GM18499 (cell line): ENCODE data around the gene DYRK1A.

Source experiments
- ATAC-seq: cut with Tn5 transposase; IDR thresholded peaks from one replicate; pipeline ENCODE4 v1.9.1; 2021; ENCODE audit warnings: moderate number of reproducible peaks; ENCODE audit not compliant: insufficient read depth, unreplicated experiment

The DYRK1A gene

GRCh38 chr21:37364722-37365121 lies 1.9 kb upstream of the DYRK1A start:
- no peak for ATAC-seq

DNA sequence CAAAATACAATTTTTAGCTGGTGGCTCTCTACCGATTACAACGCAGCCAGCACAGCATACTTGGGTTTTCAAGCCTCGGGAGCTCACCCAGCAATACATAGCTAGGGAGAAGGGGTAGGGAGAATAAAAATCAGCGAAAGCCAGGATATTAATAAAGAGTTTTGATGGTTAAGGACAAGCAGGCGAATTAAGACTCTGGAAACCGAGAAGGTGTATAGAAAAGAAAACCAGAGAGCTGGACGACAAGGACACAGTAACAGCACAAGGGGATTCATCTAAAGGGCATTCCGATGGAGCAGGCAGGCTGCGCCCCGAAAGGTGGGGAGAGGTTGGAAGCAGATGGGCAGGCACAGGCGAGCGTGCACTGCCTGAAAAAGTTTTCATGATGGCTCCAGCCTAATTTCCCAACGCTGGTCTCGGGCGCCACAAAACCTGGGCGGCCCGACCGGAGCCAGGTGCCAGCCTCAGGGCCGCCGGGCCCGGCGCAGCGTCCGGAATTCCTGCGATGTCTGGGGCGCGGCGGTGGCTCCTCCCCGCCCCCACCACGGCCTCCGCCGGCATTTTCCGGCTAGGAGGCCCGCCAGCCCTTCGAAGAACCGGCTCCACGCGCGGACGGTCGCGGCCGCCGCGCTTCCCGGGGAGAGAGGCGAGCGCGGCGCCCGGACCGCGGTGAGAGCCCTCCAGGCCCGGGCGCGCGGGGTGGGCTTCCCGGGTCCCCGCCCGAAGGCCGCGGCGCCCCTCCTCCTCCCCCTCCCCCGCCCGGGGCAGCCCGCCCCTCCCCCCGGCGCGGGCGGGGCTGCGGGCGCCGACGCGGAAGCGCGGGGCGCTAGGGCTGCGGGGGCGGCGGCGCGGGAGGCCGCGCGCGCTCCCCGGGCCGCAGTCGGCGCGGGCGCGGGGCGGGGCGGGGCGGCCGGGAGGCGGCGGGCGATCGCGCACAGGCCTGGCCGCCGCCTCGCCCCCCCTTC lies 774 bp upstream of the DYRK1A start:
- ATAC-seq, result no peak

- ATAC-seq, result no peak
These were observed 746 bp downstream of the DYRK1A start for GRCh38 chr21:37367336-37367702.

DNA sequence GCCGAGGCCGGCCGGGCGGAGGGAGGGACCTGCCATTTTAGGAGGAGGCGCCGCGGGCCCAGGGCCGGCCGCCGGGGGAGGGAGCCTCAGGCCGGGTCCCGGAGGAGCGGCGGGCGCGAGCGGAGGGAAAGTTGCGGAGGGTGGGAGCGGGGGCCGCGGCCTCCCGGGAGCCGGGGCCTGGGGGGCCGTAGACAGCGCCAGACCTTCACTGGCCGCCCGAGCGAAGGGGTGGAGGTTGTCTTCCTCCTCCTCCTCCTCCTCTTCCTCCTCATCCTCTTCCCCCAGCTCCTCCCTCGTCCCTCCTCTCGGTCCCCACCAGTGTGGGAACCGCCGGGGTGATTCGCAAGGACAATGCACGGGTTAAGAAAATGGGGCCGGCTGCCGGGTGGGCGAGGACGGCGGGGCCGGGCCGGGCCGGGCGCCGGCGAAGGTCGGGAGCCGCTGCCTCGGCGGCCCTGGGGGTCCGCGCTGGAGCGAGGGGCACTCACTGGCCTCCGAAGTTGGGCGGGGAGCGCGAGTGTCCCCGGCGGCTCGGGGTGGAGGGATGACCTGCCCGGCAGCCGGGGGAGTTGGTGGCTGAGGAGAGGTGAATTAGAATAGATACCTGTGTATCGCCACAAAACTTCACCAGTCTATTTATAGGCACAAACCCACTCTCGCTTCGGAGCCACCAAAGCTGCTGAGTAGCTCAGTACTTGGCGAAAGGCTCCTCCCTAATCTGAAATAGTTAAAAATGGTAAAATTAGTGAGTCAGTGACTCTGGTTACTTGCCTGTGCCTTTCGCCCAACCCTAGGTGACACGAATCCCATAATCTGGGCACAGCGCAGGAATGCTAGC lies 1.3 kb downstream of the DYRK1A start:
- ATAC-seq, result no peak

DNA sequence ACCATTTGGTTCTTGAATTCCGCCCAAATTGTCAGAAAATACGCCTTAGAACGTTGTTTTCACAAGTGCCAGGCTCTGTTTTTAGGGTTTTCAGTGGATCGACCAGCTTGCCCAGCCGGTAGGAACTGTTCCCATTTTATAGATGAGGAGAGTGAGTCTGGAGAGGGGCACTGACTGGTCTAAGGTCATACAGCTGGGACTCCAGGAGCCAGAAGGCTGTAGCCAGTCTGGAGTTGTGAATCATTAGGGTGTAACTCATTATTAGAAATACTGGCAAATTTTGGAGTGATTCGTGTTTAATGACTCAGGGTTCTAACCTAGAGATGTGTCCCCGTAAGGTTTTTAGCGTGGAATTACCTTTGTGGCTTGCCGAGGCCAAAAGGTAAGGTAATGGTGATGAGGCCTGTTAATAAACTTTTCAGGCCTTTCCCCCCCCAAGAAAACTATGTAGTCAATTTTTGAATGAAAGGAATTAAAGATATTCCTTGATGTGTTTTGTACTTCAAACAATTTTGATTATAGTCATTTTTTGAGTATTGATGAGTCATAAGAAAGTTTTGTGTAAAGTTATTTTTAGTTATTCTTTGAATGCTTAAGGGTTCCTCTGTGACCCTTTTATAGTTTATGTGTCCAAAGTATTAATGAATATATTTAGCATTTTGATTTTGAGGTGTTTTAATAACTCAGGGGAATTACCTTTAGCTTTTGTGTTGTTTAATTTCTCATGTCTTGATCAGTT lies 2.1 kb downstream of the DYRK1A start:
- ATAC-seq, result no peak

DNA sequence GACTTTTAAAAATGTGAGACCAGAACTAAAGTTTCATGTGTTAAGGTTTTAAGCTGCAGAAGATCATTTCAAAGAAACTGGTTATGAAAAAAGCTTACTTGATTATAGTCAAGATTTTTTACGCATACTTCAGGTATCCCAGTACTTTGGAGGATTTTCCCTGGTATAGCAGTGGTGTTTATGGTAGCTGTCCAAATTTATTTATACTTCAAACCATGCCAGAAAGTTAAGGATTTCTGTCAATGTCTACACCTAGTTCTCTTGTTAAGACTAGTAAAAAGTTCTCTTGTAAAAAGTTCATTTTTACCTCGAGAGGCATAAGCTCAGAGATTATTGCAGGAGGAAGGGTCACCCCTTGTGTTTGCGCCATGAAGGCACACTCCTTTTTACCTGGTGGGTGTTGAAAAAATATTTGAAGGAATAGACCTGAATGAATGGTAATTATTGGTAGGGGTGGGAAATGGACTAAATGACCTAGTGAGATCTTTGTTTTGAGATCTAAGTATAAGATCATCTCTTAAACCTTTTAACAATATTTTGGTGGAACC lies 2.8 kb downstream of the DYRK1A start:
- no peak for ATAC-seq

DNA sequence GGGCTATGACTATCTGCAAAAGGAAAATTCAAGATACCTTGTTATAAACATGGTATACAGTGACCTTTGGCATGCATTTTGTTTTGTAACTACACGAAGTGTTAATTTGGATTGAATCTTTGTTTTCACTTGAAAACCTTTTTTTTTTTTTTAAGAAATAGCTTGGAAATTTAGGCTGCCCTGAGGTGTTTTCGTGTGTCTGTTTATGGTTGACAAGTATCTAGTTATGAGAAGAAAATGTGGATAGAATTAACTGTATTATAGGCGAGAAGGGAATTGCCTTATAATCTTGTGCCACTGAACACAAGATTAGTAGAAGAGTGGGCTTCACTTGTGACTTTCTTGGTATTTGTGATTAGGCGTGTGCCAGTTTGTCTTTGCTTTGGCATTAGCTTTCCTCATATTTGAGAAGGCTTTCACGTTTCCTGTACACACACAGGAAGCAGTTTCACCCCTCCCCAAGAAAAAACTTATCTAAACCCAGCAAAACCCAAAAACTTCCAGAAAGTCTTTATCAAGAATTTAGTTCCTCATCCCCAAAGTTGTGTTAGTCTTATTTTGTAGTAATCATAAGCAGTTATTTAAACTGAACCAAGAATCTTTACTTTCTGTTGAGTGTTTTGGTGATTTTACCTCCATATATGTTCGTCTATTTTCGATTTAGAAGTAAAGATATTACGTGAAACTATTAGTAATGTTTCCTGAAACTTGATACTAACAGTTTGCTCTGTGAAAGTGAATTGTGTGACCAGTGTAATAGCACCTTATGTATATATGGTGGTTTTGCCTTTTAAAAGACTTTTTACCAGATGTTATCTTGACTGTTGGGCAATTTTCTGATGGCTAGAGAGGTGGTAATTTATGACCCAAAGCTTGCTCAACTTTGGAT lies 3.8 kb downstream of the DYRK1A start:
- ATAC-seq, result peak; percentile 29

DNA sequence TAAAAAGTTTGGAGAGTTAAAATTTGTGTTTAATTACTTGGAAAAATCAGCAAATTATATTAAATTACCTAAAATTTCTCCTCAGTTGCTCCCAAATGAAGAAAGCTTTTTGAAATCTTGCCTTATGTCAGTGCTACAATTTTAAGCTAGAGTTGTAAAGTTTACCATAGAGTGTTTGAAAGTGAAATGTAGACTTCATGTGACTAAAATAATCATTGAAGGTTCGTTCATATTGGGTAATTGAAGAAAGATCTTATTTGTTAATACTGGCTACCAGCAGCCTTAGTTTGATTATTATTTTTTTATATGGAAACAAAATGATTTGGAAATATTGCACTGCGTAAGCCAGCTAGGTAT lies 4.4 kb downstream of the DYRK1A start:
- ATAC-seq, result no peak

DNA sequence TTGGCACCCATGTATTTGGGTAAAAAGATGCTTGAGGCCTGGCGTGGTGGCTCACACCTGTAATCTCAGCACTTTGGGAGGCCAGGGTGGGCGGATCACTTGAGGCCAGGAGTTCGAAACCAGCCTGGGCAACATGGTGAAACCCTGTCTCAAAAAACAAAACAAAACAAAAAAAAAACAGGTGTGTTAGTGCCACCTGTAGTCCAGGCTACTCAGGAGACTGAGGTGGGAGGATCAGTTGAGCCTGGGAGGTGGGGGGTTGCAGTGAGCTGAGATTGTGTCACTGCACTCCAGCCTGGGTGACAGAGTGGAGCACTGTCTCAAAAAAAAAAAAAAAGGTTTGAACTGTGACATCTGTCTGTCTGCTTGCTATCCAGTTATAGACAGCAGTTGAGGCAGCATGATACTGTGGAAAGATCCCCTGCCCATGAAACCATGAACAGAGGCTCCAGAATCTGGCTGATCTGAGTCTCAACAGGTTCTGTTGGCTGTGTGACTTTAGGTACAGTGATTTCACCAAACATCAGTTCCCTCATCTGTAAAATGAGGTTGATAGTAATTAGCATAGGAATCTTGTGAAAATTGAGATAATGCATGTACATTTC lies 5.7 kb downstream of the DYRK1A start:
- no peak for ATAC-seq

DNA sequence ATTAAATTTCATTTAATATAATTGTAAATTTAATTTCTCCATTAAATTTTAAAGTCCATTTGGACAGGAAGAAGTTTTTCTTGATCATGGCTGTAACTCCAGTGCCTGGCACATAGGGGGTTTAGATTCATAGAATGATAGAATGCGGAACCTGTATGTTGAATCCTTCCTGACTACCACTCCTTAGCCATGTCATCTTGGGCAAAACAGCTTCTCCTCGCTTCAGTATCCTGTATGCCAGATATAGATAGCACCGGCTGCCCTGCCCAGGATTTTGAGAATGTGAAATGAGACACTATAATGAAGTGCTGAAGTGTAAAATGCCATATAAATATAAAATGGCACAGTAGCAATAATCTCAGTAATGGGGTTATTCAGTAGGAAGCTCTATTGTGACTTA lies 6.4 kb downstream of the DYRK1A start:
- ATAC-seq, result no peak

- ATAC-seq, result no peak
These were observed 7.0 kb downstream of the DYRK1A start for GRCh38 chr21:37373539-37373938.

DNA sequence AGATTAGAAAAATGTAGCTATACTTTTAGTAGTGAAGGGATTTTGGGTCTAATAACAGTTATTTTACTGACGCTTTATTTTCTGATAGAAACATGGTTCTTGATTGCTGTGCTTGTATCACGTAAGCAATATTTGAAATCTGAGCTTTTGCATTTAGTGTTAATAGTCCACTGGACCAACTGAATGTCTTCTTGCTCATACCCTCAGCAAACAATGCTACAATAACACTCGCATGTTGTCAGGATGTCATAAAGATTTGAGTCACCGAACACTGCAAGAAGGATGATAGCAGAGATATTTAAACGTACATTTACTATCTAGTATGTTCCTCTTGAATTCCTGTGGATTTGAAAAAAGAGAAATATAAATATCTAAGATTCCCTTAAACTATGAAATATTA lies 7.5 kb downstream of the DYRK1A start:
- no peak for ATAC-seq

GRCh38 chr21:37375866-37376574 lies 9.4 kb downstream of the DYRK1A start:
- ATAC-seq, result no peak

DNA sequence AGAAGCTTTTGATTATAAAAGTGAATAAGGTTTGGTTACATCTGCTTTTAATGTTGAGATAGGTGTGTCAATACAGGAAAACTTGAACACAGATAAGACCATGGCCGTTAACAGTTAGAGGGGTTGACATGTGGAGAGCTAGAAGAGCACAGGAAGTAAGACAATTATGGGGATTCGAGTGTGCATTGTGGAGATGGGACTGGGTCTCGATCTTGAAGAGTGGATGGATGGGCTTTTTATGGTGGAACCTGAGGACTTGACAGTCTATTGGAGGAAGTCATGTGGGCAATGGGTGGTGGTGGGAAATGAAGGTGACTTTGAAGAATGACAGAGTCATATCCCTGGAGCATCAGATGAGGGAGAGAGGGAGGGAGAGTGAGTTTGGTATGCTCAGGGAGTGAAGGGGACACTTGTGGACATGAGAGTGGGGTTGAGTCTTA lies 12.1 kb downstream of the DYRK1A start:
- ATAC-seq, result no peak

GRCh38 chr21:37380349-37381323 lies 14.1 kb downstream of the DYRK1A start:
- no peak for ATAC-seq

DNA sequence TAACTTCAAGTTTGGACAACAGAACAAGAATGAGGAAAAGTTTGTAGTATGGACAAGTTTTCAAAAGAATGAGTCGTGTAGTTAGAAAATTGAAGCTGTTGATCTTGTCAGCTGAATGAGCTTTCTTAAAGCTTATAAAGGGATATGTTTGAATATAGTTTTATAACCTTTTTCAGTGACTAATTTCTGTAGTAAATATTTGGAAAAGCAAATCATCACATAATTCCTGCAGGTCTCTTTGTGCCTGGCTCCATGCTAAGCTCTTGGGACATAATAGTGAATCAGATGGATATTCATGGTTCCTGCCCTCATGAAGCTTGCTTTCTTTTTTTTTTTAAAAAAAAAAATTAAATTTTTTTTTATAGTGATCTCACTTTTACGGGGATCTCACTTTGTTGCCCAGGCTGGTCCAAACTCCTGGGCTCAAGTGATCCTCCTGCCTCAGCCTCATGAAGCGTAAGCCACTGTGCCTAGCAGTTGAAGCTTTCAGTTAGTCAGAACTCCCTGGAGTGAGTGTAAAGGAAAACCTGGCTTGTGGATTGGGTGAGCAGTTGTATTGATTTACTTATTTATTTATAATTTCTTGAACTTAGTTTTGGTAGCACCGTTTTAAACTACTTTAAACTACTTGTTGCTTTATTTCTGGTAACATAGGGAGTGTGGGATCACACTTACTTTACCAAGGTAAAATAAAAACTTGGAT lies 15.5 kb downstream of the DYRK1A start:
- ATAC-seq, result no peak

- no peak for ATAC-seq
These were observed 16.5 kb downstream of the DYRK1A start for GRCh38 chr21:37383086-37383485.
